ENCODE data around the gene TBC1D25.

The TBC1D25 gene

GRCh38 chrX:48598614-48599013 lies 59.1 kb downstream of the TBC1D25 start:
- Histone ChIP-seq H3K36me3 (peaks cover 10% of the 10 kb centered on the region), H3K27ac (no peak overlapping the region), H3K27me3 (ENCODE audit: insufficient read depth, low read depth, severe bottlenecking) (peaks cover 5% of the 10 kb centered on the region), H3K9me3 (ENCODE audit: severe bottlenecking) (no peaks in the 10 kb centered on the region), H3K4me3 (ENCODE audit: low read depth, low read length) (no peak overlapping the region)
- TF ChIP-seq, protein P1, sequence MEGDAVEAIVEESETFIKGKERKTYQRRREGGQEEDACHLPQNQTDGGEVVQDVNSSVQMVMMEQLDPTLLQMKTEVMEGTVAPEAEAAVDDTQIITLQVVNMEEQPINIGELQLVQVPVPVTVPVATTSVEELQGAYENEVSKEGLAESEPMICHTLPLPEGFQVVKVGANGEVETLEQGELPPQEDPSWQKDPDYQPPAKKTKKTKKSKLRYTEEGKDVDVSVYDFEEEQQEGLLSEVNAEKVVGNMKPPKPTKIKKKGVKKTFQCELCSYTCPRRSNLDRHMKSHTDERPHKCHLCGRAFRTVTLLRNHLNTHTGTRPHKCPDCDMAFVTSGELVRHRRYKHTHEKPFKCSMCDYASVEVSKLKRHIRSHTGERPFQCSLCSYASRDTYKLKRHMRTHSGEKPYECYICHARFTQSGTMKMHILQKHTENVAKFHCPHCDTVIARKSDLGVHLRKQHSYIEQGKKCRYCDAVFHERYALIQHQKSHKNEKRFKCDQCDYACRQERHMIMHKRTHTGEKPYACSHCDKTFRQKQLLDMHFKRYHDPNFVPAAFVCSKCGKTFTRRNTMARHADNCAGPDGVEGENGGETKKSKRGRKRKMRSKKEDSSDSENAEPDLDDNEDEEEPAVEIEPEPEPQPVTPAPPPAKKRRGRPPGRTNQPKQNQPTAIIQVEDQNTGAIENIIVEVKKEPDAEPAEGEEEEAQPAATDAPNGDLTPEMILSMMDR (IDR thresholded peaks at IDR 0.05; ENCODE audit: low read depth, low read length) = no peak
- DNase-seq = no peak

- Histone ChIP-seq H3K27ac (no peak overlapping the region), H3K4me3 (ENCODE audit: low read depth, low read length) (no peak overlapping the region), H3K36me3 (peaks cover 10% of the 10 kb centered on the region), H3K27me3 (ENCODE audit: insufficient read depth, low read depth, severe bottlenecking) (peaks cover 5% of the 10 kb centered on the region), H3K9me3 (ENCODE audit: severe bottlenecking) (no peaks in the 10 kb centered on the region)
- no peak for DNase-seq
- TF ChIP-seq, protein P1 (IDR thresholded peaks at IDR 0.05; ENCODE audit: low read depth, low read length) = no peak
Measured at GRCh38 chrX:48599341-48599740, 59.8 kb downstream of the TBC1D25 start.

DNA sequence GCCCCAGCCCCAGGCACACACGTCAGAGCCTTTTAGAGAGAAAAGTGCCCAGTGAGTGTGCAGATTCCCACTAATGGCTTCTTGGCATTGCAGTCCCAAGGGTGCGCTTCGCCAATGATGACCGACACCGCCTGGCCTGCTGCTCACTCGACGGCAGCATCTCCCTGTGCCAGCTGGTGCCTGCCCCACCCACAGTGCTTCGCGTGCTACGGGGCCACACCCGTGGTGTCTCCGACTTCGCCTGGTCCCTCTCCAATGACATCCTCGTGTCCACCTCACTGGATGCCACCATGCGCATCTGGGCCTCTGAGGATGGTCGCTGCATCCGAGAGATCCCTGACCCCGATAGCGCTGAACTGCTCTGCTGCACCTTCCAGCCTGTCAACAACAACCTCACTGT lies 60.7 kb downstream of the TBC1D25 start:
- no peak overlapping the region for H3K4me3 ChIP-seq (ENCODE audit: low read depth, low read length)
- no peaks in the 10 kb centered on the region for H3K9me3 ChIP-seq (ENCODE audit: severe bottlenecking)
- no peak for DNase-seq
- TF ChIP-seq, protein P1 (IDR thresholded peaks at IDR 0.05; ENCODE audit: low read depth, low read length) = no peak
- H3K27me3 ChIP-seq (ENCODE audit: insufficient read depth, low read depth, severe bottlenecking) = peaks cover 7% of the 10 kb centered on the region
- H3K27ac ChIP-seq = no peak overlapping the region
- H3K36me3 ChIP-seq = peaks cover 10% of the 10 kb centered on the region

GRCh38 chrX:48601741-48602394 lies 62.4 kb downstream of the TBC1D25 start:
- TF ChIP-seq, protein P1 (IDR thresholded peaks at IDR 0.05; ENCODE audit: low read depth, low read length) = no peak
- H3K27me3 ChIP-seq (ENCODE audit: insufficient read depth, low read depth, severe bottlenecking) = peaks cover 6% of the 10 kb centered on the region
- no peaks in the 10 kb centered on the region for H3K9me3 ChIP-seq (ENCODE audit: severe bottlenecking)
- no peak for DNase-seq
- H3K27ac ChIP-seq = no peak overlapping the region
- peaks cover 10% of the 10 kb centered on the region for H3K36me3 ChIP-seq
- H3K4me3 ChIP-seq (ENCODE audit: low read depth, low read length) = no peak overlapping the region

- H3K36me3 ChIP-seq = peaks cover 4% of the 10 kb centered on the region
- TF ChIP-seq, protein P1 (IDR thresholded peaks at IDR 0.05; ENCODE audit: low read depth, low read length) = no peak
- H3K9me3 ChIP-seq (ENCODE audit: severe bottlenecking) = no peaks in the 10 kb centered on the region
- no peak for DNase-seq
- H3K27ac ChIP-seq = no peak overlapping the region
- H3K27me3 ChIP-seq (ENCODE audit: insufficient read depth, low read depth, severe bottlenecking) = peaks cover 5% of the 10 kb centered on the region
- no peak overlapping the region for H3K4me3 ChIP-seq (ENCODE audit: low read depth, low read length)
Measured at GRCh38 chrX:48604701-48605100, 65.2 kb downstream of the TBC1D25 start.

- no peaks in the 10 kb centered on the region for H3K9me3 ChIP-seq (ENCODE audit: severe bottlenecking)
- peaks cover 2% of the 10 kb centered on the region for H3K27me3 ChIP-seq (ENCODE audit: insufficient read depth, low read depth, severe bottlenecking)
- no peaks in the 10 kb centered on the region; the same call in 1 of the 2 replicates for H3K36me3 ChIP-seq
- TF ChIP-seq, protein P1 (IDR thresholded peaks at IDR 0.05; ENCODE audit: low read depth, low read length) = no peak
- no peak overlapping the region for H3K27ac ChIP-seq
- H3K4me3 ChIP-seq (ENCODE audit: low read depth, low read length) = no peak overlapping the region
- no peak for DNase-seq
Measured at GRCh38 chrX:48606091-48606490, 66.6 kb downstream of the TBC1D25 start.
